ENCODE data around the gene SSH3. TPM values are rescaled to one million over a fixed set of nuclear protein-coding genes. Genes with fewer than 3 reads are reported as not detected.

SSH3 gene
- total RNA-seq, 1 experiment from 2014 or later, result 57.8 TPM

DNA sequence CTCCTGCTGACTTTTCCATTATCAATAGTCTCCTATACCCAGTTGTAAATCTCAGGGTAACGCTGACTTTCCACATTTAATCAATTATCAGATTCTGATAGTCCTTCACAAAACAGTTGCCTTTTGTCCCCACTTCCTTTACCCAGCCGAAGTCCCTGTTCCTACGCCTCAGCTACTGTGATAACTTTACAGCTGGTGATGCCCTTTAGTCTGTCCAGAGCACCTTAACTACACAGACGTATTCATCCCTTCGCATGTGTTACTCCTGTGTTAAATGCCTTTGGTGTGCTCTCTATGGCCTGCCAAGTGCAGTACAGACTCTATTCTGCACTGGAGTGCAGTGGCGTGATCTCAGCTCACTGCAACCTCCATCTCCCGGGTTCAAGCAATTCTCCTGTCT, 20.2 kb downstream of the SSH3 start:
- TF ChIP-seq, protein P1, sequence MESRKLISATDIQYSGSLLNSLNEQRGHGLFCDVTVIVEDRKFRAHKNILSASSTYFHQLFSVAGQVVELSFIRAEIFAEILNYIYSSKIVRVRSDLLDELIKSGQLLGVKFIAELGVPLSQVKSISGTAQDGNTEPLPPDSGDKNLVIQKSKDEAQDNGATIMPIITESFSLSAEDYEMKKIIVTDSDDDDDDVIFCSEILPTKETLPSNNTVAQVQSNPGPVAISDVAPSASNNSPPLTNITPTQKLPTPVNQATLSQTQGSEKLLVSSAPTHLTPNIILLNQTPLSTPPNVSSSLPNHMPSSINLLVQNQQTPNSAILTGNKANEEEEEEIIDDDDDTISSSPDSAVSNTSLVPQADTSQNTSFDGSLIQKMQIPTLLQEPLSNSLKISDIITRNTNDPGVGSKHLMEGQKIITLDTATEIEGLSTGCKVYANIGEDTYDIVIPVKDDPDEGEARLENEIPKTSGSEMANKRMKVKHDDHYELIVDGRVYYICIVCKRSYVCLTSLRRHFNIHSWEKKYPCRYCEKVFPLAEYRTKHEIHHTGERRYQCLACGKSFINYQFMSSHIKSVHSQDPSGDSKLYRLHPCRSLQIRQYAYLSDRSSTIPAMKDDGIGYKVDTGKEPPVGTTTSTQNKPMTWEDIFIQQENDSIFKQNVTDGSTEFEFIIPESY (IDR thresholded peaks at IDR 0.05; ENCODE audit: extremely low read depth, insufficient replicate concordance, low read length), result no peak
- TF ChIP-seq ZNF274 (IDR thresholded peaks at IDR 0.05; ENCODE audit: low read depth, low read length) (no peak), EGR1 (IDR thresholded peaks at IDR 0.05; ENCODE audit: low read depth) (no peak), RAD21 (IDR thresholded peaks at IDR 0.05; ENCODE audit: low read depth) (no peak), JUND (IDR thresholded peaks at IDR 0.05) (no peak), YY1 (IDR thresholded peaks at IDR 0.05; ENCODE audit: extremely low read depth, insufficient replicate concordance, low read depth, low read length) (no peak), SP1 (IDR thresholded peaks at IDR 0.05; ENCODE audit: low read depth) (no peak), TCF7L2 (IDR thresholded peaks at IDR 0.05; ENCODE audit: borderline replicate concordance, extremely low read depth, insufficient read depth, insufficient read length) (no peak), ELF1 (IDR thresholded peaks at IDR 0.05; ENCODE audit: borderline replicate concordance, low read depth) (no peak), CEBPB (IDR thresholded peaks at IDR 0.05; ENCODE audit: low read depth) (no peak), SRF (IDR thresholded peaks at IDR 0.05; ENCODE audit: low read depth) (no peak), POLR2AphosphoS5 (IDR thresholded peaks at IDR 0.05; ENCODE audit: low read depth, low read length) (no peak), FOSL1 (IDR thresholded peaks at IDR 0.05; ENCODE audit: low read depth) (no peak), CBX3 (IDR thresholded peaks at IDR 0.05; ENCODE audit: low read depth) (no peak)
- TF ChIP-seq, protein P2, sequence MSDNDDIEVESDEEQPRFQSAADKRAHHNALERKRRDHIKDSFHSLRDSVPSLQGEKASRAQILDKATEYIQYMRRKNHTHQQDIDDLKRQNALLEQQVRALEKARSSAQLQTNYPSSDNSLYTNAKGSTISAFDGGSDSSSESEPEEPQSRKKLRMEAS (IDR thresholded peaks at IDR 0.05), result no peak
- TF ChIP-seq, protein P3, sequence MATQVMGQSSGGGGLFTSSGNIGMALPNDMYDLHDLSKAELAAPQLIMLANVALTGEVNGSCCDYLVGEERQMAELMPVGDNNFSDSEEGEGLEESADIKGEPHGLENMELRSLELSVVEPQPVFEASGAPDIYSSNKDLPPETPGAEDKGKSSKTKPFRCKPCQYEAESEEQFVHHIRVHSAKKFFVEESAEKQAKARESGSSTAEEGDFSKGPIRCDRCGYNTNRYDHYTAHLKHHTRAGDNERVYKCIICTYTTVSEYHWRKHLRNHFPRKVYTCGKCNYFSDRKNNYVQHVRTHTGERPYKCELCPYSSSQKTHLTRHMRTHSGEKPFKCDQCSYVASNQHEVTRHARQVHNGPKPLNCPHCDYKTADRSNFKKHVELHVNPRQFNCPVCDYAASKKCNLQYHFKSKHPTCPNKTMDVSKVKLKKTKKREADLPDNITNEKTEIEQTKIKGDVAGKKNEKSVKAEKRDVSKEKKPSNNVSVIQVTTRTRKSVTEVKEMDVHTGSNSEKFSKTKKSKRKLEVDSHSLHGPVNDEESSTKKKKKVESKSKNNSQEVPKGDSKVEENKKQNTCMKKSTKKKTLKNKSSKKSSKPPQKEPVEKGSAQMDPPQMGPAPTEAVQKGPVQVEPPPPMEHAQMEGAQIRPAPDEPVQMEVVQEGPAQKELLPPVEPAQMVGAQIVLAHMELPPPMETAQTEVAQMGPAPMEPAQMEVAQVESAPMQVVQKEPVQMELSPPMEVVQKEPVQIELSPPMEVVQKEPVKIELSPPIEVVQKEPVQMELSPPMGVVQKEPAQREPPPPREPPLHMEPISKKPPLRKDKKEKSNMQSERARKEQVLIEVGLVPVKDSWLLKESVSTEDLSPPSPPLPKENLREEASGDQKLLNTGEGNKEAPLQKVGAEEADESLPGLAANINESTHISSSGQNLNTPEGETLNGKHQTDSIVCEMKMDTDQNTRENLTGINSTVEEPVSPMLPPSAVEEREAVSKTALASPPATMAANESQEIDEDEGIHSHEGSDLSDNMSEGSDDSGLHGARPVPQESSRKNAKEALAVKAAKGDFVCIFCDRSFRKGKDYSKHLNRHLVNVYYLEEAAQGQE (IDR thresholded peaks at IDR 0.05; ENCODE audit: low read depth), result no peak
- no peak overlapping the region for H3K4me3 ChIP-seq (replicated peaks in 1 of 2; ENCODE audit: low read depth in 1 of 2, low read length in 2 of 2)
- H3K36me3 ChIP-seq (ENCODE audit: control insufficient read depth in 1 of 2, insufficient read depth in 2 of 2, low read length in 2 of 2), result no peaks in the 10 kb centered on the region; a peak in 1 of 4 replicates
- H3K4me2 ChIP-seq (ENCODE audit: low read length), result no peak overlapping the region
- no peaks in the 10 kb centered on the region for H3K27me3 ChIP-seq (ENCODE audit: insufficient read depth, low read length)
- peaks cover 6% of the 10 kb centered on the region; the same call in 1 of the 2 replicates for H3K79me2 ChIP-seq (ENCODE audit: insufficient read depth, low read length)
- DNase-seq (ENCODE audit: low read depth, low spot score) (no peak), ATAC-seq (no peak)
- H2AFZ ChIP-seq (ENCODE audit: low read depth, low read length, poor library complexity, severe bottlenecking), result no peak overlapping the region
- POLR2A ChIA-PET, result no interaction called here
- H3K9me2 ChIP-seq (ENCODE audit: insufficient read depth), result no peaks in the 10 kb centered on the region
- RAD21 ChIA-PET (ENCODE audit: low non-redundant PET in 1 of 2, low total read pairs in 2 of 2, uncharacterized antibody in 2 of 2, unreplicated experiment in 2 of 2), result no interaction called here
- no peak overlapping the region for H3K27ac ChIP-seq (ENCODE audit: low read depth, low read length)
- intact Hi-C loops (cut with micrococcal nuclease), result no loop called here
- peaks cover 3 to 8% of the 10 kb centered on the region in 2 experiments; a peak in 2 of 4 replicates for H3K4me1 ChIP-seq (ENCODE audit: control insufficient read depth in 1 of 2, insufficient read depth in 2 of 2, low read length in 2 of 2)
- no peaks in the 10 kb centered on the region for H3K9me3 ChIP-seq (ENCODE audit: control insufficient read depth in 1 of 2, insufficient read depth in 1 of 2, low read depth in 1 of 2, low read length in 2 of 2)
- no peaks in the 10 kb centered on the region for H4K20me1 ChIP-seq (ENCODE audit: insufficient read depth)
- BruUV-seq (replicated peaks), result no TSS peak
- no peak overlapping the region for H3K9ac ChIP-seq (ENCODE audit: low read length)
- CTCF ChIA-PET, result interaction anchor here (0.9 kb wide), 1 partner anchor 22 kb away, joined by 3 read pairs; no protein-coding TSS in a partner anchor

Data from HCT116 (cell line).